Liver (tissue), 3 donors: ENCODE measurements around the gene KCNN3.

Experiments used
- EGR1 ChIP-seq, 2 donors: IDR thresholded peaks; 2 replicates each; pipeline ENCODE4 v1.6.1; 2016 to 2018; ENCODE audit warnings: antibody characterized with exemption in 2 of 2, low read depth in 2 of 2
- FOXA1 ChIP-seq: IDR thresholded peaks from 2 replicates; pipeline ENCODE4 v1.6.1; 2016; ENCODE audit warnings: antibody characterized with exemption
- HNF4A ChIP-seq, 2 donors: conservative IDR thresholded peaks; 2 replicates each; pipeline ENCODE4 v1.6.1; 2016; ENCODE audit warnings: antibody characterized with exemption in 2 of 2, mild to moderate bottlenecking in 2 of 2
- JUND ChIP-seq, 2 donors: IDR thresholded peaks; 2 replicates each; pipeline ENCODE4 v1.6.1; 2016; ENCODE audit warnings: antibody characterized with exemption in 2 of 2
- RAD21 ChIP-seq, 2 donors: IDR thresholded peaks; 2 replicates each; pipeline ENCODE4 v1.6.1; 2016; ENCODE audit warnings: antibody characterized with exemption in 2 of 2, mild to moderate bottlenecking in 2 of 2
- SP1 ChIP-seq: IDR thresholded peaks from 2 replicates; pipeline ENCODE4 v1.6.1; 2018; ENCODE audit warnings: antibody characterized with exemption, mild to moderate bottlenecking
- TAF1 ChIP-seq: conservative IDR thresholded peaks from 2 replicates; pipeline ENCODE4 v1.6.1; 2016; ENCODE audit warnings: antibody characterized with exemption, mild to moderate bottlenecking
- YY1 ChIP-seq: IDR thresholded peaks from 2 replicates; pipeline ENCODE4 v1.6.1; 2016; ENCODE audit warnings: antibody characterized with exemption, mild to moderate bottlenecking
- TF ChIP-seq, protein P1 (sequence below): fragments of 150-350 bp; IDR thresholded peaks from 2 replicates; pipeline ENCODE4 v1.5.1; 2017; ENCODE audit warnings: improper control_type of control experiment, low read depth, low read length; ENCODE audit not compliant: missing input control
- TF ChIP-seq, protein P2 (sequence below): IDR thresholded peaks from 2 replicates; pipeline ENCODE4 v1.6.1; 2016; ENCODE audit warnings: antibody characterized with exemption, mild to moderate bottlenecking
- TF ChIP-seq, protein P3 (sequence below): IDR thresholded peaks from 2 replicates; pipeline ENCODE4 v1.6.1; 2016; ENCODE audit warnings: antibody characterized with exemption
- TF ChIP-seq, protein P4 (sequence below): IDR thresholded peaks from 2 replicates; pipeline ENCODE4 v1.6.1; 2016; ENCODE audit warnings: antibody characterized with exemption
- TF ChIP-seq, protein P5 (sequence below): IDR thresholded peaks from 2 replicates; pipeline ENCODE4 v1.6.1; 2016; ENCODE audit warnings: antibody characterized with exemption
- donor health status: healthy.
- donor health status: healthy.

DNA sequence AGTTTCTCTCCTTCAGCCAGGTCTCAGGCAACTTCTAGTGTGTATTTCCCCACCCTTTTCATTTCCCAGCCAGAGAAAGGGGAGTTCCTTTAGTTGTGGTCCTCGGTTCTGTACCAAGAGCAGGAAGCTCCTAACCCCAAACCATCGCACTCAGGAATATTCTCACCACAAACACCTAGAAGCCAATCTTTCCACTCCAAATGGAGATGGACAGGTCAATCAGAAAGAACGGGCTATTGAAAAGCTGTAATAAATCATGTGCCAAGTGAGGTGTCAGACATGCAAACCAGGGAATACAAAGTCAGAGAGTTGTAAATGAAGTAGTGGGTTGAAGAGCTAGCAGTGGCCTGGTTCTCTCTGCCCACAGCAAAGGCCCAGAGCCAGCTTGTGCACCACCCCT lies 77.2 kb downstream of the KCNN3 start:
- TF ChIP-seq TAF1: no peak
- TF ChIP-seq, protein P1, sequence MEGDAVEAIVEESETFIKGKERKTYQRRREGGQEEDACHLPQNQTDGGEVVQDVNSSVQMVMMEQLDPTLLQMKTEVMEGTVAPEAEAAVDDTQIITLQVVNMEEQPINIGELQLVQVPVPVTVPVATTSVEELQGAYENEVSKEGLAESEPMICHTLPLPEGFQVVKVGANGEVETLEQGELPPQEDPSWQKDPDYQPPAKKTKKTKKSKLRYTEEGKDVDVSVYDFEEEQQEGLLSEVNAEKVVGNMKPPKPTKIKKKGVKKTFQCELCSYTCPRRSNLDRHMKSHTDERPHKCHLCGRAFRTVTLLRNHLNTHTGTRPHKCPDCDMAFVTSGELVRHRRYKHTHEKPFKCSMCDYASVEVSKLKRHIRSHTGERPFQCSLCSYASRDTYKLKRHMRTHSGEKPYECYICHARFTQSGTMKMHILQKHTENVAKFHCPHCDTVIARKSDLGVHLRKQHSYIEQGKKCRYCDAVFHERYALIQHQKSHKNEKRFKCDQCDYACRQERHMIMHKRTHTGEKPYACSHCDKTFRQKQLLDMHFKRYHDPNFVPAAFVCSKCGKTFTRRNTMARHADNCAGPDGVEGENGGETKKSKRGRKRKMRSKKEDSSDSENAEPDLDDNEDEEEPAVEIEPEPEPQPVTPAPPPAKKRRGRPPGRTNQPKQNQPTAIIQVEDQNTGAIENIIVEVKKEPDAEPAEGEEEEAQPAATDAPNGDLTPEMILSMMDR: no peak
- TF ChIP-seq, protein P2, sequence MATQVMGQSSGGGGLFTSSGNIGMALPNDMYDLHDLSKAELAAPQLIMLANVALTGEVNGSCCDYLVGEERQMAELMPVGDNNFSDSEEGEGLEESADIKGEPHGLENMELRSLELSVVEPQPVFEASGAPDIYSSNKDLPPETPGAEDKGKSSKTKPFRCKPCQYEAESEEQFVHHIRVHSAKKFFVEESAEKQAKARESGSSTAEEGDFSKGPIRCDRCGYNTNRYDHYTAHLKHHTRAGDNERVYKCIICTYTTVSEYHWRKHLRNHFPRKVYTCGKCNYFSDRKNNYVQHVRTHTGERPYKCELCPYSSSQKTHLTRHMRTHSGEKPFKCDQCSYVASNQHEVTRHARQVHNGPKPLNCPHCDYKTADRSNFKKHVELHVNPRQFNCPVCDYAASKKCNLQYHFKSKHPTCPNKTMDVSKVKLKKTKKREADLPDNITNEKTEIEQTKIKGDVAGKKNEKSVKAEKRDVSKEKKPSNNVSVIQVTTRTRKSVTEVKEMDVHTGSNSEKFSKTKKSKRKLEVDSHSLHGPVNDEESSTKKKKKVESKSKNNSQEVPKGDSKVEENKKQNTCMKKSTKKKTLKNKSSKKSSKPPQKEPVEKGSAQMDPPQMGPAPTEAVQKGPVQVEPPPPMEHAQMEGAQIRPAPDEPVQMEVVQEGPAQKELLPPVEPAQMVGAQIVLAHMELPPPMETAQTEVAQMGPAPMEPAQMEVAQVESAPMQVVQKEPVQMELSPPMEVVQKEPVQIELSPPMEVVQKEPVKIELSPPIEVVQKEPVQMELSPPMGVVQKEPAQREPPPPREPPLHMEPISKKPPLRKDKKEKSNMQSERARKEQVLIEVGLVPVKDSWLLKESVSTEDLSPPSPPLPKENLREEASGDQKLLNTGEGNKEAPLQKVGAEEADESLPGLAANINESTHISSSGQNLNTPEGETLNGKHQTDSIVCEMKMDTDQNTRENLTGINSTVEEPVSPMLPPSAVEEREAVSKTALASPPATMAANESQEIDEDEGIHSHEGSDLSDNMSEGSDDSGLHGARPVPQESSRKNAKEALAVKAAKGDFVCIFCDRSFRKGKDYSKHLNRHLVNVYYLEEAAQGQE: no peak
- TF ChIP-seq JUND (IDR thresholded peaks at IDR 0.05): no peak
- TF ChIP-seq, protein P3, sequence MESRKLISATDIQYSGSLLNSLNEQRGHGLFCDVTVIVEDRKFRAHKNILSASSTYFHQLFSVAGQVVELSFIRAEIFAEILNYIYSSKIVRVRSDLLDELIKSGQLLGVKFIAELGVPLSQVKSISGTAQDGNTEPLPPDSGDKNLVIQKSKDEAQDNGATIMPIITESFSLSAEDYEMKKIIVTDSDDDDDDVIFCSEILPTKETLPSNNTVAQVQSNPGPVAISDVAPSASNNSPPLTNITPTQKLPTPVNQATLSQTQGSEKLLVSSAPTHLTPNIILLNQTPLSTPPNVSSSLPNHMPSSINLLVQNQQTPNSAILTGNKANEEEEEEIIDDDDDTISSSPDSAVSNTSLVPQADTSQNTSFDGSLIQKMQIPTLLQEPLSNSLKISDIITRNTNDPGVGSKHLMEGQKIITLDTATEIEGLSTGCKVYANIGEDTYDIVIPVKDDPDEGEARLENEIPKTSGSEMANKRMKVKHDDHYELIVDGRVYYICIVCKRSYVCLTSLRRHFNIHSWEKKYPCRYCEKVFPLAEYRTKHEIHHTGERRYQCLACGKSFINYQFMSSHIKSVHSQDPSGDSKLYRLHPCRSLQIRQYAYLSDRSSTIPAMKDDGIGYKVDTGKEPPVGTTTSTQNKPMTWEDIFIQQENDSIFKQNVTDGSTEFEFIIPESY: no peak
- TF ChIP-seq HNF4A (conservative IDR thresholded peaks at IDR 0.05): no peak
- TF ChIP-seq, protein P4, sequence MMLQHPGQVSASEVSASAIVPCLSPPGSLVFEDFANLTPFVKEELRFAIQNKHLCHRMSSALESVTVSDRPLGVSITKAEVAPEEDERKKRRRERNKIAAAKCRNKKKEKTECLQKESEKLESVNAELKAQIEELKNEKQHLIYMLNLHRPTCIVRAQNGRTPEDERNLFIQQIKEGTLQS: no peak
- TF ChIP-seq SP1: no peak
- TF ChIP-seq, protein P5, sequence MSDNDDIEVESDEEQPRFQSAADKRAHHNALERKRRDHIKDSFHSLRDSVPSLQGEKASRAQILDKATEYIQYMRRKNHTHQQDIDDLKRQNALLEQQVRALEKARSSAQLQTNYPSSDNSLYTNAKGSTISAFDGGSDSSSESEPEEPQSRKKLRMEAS: no peak
- no peak for TF ChIP-seq EGR1 (IDR thresholded peaks at IDR 0.05; ENCODE audit: low read depth in 2 of 2)
- TF ChIP-seq YY1: no peak
- no peak for TF ChIP-seq RAD21 (IDR thresholded peaks at IDR 0.05)
- no peak for TF ChIP-seq FOXA1
